LNCaP clone FGC (cell line): ENCODE data around the gene CCNJ.

Source experiments
- DNase-seq: peaks from one replicate; pipeline ENCODE4 v3.0.0-alpha.2; 2011; ENCODE audit warnings: low read depth
- H3K4me3 ChIP-seq: 2 replicates; pipeline ENCODE4 v1.5.1; 2011; ENCODE audit warnings: mild to moderate bottlenecking, low read depth, low read length, control low read depth
- CTCF ChIP-seq: IDR thresholded peaks from 2 replicates; pipeline ENCODE4 v1.5.1; 2012; ENCODE audit warnings: mild to moderate bottlenecking; ENCODE audit not compliant: control insufficient read depth, insufficient read depth; ENCODE audit errors: extremely low read depth

Gene CCNJ

GRCh38 chr10:96082153-96082552 lies 38.8 kb downstream of the CCNJ start:
- H3K4me3 ChIP-seq = no peak overlapping the region
- DNase-seq = no peak
- no peak for TF ChIP-seq CTCF

GRCh38 chr10:96082748-96083147 lies 39.4 kb downstream of the CCNJ start:
- no peak overlapping the region for H3K4me3 ChIP-seq
- DNase-seq = no peak
- no peak for TF ChIP-seq CTCF

GRCh38 chr10:96089116-96089515 lies 45.7 kb downstream of the CCNJ start:
- no peak for TF ChIP-seq CTCF
- no peak for DNase-seq
- peak overlapping the region; percentile 60 for H3K4me3 ChIP-seq

- H3K4me3 ChIP-seq = peak overlapping the region; percentile 60
- DNase-seq = peak; percentile 93
- peak; percentile 12; the same call in 1 of the 2 replicates for TF ChIP-seq CTCF
These were observed 46.5 kb downstream of the CCNJ start for GRCh38 chr10:96089670-96090462.

GRCh38 chr10:96090463-96090800 lies 47.0 kb downstream of the CCNJ start:
- H3K4me3 ChIP-seq = peak overlapping the region; percentile 60
- no peak for DNase-seq
- TF ChIP-seq CTCF = no peak

- no peak for DNase-seq
- no peak overlapping the region for H3K4me3 ChIP-seq
- no peak for TF ChIP-seq CTCF
These were observed 49.8 kb downstream of the CCNJ start for GRCh38 chr10:96092999-96093767.
